ENCODE measurements around the gene OBI1.

Gene OBI1, protein sequence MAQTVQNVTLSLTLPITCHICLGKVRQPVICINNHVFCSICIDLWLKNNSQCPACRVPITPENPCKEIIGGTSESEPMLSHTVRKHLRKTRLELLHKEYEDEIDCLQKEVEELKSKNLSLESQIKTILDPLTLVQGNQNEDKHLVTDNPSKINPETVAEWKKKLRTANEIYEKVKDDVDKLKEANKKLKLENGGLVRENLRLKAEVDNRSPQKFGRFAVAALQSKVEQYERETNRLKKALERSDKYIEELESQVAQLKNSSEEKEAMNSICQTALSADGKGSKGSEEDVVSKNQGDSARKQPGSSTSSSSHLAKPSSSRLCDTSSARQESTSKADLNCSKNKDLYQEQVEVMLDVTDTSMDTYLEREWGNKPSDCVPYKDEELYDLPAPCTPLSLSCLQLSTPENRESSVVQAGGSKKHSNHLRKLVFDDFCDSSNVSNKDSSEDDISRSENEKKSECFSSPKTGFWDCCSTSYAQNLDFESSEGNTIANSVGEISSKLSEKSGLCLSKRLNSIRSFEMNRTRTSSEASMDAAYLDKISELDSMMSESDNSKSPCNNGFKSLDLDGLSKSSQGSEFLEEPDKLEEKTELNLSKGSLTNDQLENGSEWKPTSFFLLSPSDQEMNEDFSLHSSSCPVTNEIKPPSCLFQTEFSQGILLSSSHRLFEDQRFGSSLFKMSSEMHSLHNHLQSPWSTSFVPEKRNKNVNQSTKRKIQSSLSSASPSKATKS

DNA sequence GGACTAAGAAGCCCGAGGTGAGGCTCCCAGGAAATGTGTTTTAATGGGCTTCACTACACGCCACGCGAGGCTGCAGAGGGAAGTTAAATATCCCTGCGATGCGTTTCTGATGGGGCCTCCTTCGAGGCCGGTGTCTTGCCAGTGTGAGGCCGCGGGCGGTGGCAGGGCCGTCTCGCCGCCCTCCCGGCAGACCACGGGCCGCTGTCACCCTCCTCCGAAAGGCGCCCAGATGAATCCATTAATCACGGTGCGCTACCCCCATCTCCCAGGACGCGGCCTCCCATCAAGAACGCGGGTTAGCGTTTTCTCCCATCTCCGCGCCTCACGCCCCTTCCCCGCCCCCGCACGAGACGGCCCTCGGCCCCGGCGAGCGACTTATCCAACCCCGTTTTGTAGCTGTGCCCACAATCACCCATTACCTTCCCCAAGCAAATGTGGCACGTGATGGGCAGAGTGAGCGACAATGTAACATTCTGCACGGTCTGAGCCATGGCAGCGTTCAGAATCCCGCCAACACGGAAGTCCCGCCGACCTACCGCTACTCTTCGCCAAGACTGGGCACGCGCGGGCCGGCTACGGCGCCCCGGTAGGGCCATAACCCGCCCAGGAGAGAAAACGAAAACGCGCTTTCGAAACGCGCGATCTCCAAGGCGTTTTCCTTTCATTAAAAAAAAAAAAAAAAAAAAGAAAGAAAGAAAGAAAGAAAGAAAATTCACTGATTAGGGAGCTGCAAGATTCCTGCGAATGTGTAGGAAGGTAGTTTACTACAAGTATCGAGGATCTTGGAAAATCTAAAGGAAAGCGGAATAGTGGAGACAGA, at the start of gene OBI1:
TSS of gene OBI1 (minus strand) at position 526 of the 820 bp plus-strand sequence. CDS start at position 491, 35 bp downstream.
- DNase-seq = peak; percentile 59 to 78

DNA sequence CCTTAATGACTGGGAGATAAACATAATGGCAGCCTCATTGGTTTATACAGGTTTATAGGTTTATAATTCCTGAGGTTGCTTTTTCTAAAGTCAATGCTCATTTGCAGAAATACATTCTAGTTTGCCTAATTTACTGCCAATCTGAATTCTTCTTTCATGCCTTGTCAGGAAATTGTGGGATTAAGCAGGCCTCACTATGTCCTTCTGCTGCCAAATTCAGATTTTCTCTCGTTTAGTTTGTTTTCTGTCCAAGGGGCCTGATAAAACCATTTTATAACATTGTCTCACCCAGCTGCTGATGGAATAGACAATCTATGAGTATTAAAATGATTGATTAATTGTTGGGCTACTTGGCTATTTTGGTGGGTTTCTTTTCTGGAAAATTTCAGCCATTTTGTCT, 42.4 kb upstream of the OBI1 start:
- no peak for DNase-seq

DNA sequence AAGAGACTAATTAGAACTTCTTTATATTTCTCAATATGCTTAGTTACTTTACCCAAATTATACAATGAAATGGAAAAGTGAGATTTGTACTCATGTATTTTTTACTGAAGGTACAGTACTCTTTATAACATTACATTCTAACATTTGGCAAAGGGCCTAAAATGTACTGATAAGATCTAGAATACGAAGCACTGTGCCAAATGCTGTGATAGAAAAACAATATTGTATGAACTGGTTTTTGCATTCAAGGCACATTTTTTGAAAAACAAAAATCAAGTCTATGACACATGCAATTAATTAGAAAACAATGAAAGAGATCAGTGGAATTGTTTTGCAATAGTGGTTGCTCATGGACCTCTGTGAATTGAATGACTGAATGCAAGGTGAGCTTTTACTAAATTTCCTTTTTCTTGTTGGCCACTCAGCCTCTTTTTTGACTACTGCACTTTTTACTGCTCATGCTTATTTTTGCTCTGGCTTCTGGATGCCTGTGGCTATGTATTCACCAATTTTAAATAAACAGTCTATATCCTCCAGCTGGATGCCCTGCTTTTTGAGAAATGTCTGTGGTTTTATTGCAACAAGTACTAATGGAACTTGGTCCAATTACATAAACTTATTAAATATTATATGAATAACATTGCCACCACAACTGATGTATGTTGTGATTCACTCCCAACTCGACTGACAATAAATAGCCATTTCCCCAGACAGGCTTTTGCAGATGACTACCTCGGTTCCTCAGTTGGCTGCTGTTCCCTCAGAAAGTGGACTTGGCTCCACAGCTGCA, 41.4 kb upstream of the OBI1 start:
- DNase-seq = no peak

DNA sequence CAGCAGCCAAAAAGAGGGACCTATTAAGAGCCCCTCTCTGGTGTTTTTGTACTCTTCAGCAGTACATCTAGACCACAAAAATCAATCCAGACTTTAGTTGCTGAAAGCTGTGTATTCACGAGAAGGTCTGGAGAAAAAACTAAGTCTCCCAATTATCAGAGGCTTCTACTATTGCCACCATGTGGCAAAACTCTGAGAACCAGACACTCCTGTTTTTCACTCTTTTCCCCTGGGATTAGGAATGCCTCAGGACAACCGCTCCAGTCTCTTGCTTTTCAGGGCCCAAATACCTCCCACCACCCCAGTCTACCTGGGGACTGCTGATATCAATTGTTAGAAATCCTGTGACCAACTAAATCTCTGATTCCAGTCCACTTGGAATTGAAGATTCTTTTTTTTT, 30.1 kb upstream of the OBI1 start:
- no peak for DNase-seq

DNA sequence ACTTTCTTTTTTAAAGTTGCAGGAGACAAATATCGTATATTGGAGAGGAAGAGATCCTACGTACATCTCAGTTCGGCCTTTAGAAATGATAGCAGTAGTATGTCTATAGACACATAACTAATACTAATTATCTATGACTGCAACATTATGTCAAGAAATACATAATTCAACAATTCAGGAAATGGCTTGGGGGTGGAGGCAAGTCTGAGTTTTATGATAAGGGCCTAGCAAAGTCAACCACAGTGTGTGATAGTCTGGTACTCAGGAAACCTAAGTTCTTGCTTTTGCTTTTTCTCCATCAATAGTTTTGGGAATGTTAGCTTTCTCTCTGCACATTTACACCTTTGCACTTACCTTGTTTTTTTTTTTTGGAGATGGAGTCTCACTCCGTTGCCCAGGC, 27.5 kb upstream of the OBI1 start:
- DNase-seq = no peak

DNA sequence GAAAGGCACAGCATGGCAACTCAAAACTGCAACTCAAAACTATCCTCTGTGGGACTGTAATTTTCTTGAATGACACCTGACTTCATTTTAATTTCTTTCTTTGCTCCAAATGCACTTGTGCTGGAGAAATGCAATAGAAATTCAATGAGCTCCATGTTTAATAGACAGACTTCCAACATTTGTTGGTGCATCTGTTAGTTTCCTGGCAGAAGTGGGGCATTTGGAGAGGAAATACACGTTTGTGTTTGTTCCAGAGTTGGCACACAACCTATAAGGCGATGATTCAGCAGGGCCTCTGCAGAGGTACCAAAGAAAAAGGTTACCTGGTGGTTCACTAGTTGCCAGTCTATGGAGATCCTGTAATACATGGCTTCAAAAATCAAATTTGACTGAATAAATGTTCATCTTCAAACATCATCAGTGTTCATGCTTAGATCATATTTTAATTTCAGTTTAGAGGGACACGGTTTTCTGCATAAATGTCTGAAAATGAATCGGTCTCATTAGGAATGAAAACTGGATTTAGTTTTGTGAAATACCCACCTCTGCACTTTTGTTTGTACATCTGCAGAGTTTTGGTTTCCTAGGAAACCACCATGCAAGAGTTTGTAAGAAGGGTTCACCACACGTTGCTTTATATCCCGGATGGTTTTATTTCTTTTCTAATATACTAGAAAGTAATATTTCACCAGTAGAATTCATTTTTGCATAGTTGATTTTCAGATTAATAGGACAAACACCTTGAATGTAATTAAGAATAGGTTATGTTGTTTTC, 21.8 kb upstream of the OBI1 start:
- no peak for DNase-seq

DNA sequence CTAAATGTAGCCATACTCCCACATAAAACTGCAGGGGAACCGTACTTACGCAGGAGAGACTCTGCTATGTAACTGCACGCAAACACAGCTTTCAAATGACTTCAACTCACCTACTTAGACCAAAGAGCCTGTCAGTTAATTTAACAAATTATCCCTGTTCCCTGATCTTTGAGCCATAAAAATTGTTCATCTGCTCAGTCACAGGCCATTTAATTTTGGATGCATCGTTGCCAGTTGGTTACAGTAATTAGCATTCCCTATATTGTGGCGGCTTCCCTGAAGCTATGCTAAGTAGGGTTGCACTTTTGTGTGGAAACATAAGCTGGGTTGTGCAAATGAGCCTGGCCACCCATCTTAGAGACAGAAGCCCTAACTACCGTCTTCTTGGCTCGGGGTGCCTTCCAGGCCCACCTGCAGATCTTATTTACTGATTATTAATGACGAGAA, 21.2 kb upstream of the OBI1 start:
- DNase-seq = peak in 1 of 2 experiments; percentile 28

DNA sequence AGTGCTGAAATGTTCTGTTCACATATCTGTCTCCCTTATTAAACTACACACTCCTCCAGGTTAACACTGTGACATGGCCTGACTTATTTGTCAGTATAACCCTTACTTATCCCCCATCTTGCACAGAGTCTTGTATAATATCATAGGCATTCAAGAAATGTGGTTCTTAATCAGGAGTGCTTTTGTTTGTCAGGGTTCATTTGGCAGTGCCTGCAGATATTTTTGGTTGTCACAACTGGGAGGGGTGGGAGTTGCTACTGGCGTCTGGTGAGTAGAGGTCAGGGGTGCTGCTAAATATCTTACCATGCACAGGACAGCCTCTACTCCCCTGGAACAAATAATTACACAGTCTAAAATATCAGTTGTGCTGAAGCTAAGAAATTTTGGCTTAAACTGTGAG, 20.4 kb upstream of the OBI1 start:
- DNase-seq = no peak

DNA sequence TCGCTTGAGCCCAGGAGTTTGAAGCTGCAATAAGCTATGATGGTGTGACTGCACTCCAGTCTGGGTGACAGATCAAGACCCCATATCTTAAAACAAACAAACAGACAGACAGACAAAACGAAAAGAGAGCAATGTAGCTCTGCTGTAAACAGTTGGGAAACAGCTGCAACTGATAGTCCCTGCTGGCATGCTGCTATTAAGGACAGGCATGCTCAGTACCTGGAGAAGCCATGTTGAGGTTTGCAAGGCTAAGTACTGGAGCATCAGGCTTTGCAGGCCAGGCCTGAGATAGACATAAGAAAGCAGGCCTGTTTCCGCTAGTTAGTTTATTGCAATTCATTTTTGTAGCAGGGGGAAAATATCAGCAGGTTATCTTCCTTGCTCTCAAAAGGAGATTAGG, 16.2 kb upstream of the OBI1 start:
- no peak for DNase-seq

DNA sequence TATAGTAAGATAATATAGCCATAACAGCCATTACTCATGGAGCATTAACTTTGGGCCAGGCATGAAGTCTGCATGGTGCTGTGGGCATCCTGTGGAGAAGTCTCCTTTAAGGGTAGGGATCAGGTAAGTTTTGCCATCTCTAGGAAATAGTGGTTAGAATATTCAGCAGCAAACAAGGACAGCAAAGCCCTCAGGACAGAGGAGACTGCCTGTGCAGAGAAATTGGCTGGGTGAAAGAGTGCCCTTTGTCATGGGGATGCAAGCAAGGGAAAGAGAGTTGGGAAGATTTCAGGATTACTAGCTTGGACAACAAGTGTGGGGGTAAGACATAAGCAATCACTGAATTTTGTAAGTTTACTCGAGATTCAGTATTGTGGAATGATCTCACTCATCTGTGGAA, 15.7 kb upstream of the OBI1 start:
- DNase-seq = no peak

DNA sequence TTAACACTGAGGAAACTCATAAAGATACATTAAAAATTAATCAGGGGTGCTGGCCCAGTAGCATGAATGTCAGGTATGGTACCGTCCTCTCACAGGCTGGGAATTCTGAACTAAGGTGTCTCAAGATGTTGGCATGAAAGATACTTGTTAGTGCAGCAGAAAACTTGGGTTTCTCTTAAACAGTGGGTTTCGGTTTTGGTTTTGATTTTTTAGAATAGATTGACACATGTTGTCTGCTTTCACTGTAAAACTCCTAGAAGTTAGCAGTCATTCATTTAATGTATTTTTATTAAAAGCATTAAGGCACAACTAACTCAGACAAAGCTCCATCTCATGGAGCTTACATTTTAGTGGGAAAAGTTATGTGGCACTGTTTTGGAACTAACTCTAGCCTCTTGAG, 3.5 kb upstream of the OBI1 start:
- DNase-seq = no peak

DNA sequence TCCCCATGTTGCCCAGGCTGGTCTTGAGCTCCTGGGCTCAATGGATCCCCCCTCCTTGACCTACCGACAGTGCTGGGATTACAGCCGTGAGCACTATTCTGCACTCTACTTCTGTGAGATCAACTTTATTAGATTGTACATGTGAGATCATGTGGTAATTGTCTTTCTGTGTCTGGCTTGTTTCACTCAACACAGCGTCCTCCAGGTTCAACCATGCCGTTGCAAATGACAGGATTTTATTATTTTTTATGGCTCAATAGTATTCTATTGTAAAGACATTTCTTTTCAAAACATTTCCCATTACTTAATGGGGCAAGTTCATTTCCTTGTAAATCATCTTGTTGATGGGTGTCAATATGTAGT, 1.5 kb upstream of the OBI1 start:
- DNase-seq = no peak

DNA sequence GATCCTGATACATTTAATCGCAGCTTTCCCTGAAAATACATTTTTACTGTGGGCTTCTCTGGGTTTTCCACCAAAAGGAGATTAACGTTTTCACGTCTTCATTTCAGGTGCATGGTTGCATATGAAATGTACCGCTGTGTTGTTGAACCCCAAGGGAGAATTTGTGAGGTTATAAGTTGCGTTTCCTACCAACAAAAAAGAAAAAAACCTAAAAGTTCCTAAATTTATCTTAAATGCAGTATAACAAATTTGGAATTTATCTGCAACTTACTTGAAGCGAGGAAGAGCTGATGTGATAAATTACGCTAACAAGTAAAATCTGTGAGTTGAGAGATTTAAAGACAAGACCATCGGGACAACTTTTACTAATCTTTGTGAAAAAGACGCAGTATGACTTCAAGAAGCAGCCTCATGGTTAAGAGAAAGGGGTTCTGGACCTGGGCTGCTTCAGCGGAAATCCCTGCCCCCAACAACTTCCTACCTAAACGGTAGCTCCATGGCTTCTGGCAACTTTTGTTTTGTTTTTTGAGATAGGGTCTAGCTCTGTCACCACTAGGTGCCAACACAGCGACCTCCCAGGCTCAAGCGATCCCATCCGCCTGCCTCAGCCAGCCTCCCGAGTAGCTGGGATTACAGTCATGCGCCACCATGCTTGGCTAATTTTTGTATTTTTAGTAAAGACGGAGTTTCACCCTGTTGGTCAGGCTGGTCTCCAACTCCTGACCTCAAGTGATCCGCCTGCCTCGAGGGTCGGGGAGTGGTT, 958 bp upstream of the OBI1 start:
- no peak for DNase-seq

DNA sequence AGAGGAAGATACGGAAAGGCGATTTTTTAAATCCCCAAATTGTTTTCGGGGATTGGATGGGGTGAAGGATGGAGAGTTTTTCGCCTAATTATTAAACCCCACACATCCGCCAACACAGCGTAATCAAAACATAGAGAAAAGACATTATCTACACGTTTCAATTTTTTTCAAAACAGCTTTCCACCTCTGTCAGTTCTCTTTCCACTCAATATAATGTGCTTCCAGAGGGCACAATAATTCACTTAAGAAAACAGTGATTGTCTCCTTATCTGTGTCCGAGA, 435 bp upstream of the OBI1 start:
- no peak for DNase-seq

DNA sequence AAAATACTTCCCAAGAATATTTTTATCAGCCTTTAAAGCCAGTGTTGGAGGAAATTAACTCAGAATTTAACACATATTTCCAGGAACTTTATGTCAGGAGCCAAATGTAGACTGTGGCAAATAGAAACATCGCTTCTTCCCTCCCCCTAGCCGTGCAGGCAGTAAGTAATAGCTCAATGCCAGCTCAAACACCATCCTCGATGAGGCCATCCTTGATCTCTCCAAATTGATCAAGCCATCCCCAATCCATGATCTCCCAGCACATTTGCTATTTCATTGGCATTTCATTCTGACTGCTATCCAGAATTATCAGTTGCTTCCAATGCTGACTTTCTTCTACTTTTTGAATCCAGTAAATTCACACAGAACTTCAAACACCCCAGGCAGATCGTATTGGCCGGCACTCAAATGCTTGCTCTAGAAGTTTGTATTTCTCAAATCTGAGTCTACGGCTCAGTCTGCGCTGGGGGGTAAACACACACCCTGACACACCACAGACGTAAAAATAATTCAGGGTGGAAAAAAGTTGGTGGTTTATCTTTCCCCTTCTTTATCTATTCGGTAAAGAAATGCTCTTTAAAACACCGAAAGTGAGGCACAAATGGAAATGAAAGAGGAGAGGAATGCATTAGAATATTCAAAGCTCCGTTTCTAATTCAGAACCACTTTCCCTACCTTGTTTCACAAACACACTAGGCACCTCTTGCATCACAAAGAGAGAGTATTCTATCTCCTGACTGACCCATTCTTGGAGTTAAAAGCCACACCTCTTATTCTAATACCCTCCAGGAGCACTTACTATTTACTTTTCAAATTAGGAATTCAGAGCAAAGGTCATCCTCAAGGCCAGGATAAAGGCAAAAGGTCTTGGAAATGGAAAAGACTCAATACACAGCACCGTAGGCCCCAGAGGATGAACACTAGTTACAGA, 991 bp downstream of the OBI1 start:
- DNase-seq = no peak

DNA sequence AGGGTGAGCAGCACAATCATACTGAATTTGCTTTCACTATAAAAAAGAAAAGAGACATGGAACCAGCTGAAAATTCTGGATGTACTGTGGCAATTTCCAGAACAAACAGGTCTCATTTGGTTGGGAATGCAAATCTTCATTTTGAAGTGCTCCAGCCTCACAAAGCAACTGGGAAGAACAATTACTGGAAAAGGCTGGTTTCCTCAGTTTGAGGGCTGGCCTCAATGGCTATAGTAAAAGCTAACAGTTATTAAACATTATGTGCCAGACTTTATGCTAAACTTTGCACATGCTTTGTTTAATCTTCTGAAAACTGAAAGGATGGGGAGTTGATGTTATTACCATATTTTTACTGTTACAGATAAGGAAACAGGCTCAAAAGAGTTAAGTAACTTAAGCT, 3.0 kb downstream of the OBI1 start:
- DNase-seq = no peak

DNA sequence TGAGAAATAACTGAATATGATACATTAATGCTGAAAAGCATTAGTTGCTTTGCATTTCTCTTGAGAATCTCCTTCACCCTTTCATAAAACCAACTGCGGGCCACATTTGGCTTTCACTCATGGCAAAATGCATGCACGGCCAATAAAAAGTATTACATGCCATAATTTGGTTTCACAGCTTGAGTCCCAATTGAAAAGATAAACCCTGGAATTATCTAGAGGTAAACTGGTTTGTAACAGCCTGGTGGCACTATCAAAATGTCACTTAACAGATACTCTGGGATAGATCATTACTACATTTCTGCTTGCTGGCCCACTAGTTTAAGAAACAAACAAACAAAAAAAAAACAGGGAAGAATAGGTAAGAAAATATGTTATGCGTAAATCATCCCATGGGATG, 3.9 kb downstream of the OBI1 start:
- no peak for DNase-seq

DNA sequence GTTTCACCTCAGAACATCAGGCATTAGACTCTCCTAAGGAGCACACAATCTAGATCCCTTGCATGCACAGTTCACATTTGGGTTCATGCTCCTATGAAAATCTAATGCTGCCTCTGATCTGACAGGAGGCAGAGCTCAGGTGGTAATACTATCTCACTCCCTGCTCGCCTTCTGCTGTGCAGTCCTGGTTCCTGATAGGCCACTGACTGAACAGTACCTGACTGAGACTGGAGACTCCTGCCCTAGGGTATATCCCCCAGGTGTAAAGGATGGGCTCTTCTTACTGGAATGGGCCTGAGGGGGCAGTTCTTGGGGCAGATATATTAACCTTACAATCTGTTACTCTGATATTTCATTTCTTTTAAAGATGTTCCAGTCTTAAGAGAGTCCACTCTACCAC, 6.3 kb downstream of the OBI1 start:
- DNase-seq = no peak

DNA sequence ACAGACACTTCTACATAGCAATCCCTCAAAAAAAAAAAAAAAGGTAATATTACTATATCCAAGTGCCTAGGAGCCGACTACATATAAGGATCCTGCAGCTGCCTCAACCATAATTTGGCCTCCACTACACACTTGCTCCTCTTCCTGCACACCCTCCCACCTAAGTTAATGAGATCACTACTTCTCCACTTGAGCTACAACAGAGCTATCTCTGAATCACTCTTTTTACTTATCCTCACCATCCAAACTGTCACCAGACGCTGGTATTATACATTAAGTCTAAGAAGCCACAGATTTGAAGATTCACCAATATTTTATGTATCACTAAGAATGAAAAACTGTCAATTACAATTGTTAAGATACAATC, 8.3 kb downstream of the OBI1 start:
- DNase-seq = no peak

DNA sequence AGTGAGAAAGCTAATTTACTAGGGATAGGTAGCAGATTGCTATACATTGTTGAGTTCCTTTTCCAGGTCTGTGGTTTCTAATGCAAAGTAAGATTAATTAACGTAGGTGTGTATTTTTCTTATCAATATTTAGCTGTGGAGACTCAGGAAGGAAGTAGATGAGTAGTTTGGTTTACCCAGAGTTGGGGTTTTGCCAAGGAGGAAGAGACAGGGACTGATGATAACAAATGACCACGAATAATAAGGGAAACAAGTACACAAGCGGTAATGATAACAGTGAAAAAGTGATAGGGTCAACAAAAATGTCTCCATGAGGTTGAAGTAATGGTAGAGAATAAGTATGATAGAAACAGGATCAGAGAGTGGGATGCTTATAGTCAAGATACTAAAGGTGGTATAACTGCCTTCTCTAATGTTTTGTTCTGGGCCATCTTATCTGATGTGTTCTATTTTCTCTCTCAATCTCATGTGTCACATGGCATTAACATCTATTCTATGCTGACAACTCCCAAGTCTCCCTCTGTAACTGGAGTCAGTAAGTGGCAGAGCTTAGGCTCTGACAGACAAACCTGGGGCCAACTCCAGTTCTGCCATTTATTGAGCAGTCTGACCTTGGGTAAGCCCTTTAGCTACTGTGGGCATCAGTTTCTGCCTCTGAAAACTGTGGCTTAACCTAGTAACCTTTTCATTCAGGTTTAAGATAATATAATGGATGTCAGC, 8.8 kb downstream of the OBI1 start:
- no peak for DNase-seq

All from NCI-H524 (cell line).